ENCODE data around the gene PUM1.

The PUM1 gene

DNA sequence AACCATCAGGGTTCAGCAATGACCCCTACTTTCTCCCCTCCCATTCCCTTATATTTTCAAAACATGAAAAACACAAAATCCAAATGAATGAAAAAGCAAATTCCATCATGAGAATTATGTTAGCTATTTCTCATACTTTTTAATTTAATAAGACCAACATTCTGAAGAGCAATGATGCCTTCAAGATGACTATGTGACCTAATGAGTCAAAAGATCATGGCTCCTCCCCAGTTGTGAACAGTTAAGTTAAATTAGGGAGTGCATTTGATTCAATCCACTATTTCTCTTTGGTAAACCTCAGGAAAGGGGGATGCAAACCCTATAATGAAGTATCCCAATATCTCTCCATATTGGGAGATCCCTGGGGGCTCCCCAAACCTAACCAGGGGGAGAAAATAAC is 36.5 kb downstream of the PUM1 start:
- no peak for DNase-seq (ENCODE audit: low read depth in 1 of 2, low spot score in 1 of 2)

DNA sequence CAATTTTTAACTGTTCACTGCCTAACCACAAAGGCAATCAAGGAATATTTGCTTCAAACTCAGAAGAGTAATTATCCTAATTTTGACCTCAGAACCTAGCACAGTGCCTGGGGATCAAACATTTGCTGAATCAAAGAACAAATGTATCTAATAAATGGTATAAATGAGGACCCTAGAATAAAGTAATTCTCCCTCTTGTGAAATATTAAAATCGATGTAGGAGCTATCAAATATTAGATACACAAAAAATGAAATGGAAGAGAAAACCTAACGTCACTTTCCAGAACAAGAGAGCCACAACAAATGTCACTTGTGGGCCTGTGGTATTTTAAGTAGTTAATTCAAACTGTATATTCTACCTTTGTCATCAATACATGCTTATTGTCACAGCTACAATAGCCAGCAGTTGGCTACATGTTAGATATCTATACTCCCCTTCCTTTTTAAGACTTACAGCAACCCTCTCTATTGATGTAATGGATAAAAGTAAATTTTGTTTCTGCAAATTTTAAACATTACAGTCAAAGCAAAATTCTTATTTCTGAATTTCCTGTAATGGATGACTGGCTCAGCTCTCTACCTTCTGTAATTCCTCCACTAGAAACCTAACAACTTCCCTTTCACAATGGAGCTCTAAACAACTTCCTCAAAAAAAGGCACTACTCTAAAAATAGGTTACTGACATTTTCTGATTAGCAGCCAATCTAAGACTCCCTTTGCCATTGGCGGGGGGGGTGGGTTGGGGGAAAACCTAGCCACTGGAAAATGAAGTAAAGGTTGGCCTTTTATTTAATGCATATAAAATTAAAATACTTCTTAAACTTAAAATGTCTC is 37.6 kb downstream of the PUM1 start:
- no peak for DNase-seq (ENCODE audit: low read depth in 1 of 2, low spot score in 1 of 2)

DNA sequence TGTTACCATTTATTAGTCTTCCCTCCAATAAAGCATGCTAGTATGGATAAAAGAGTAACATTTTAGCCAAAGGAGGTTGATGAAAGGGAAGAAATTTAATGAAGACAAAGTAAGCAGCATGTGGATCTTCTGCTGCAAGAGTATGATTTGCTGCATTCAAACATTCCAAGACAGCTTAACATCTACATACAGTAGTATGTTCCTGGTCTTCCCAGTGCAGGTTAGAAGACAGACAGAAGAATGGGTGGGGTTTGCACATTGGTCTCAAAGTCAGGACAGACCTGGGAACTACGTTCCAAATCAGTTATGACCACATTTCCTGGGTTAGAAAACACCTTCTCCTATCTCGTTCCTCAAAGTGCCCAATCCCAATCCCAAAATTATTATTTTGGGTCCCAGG is 43.3 kb downstream of the PUM1 start:
- no peak for DNase-seq (ENCODE audit: low read depth in 1 of 2, low spot score in 1 of 2)

DNA sequence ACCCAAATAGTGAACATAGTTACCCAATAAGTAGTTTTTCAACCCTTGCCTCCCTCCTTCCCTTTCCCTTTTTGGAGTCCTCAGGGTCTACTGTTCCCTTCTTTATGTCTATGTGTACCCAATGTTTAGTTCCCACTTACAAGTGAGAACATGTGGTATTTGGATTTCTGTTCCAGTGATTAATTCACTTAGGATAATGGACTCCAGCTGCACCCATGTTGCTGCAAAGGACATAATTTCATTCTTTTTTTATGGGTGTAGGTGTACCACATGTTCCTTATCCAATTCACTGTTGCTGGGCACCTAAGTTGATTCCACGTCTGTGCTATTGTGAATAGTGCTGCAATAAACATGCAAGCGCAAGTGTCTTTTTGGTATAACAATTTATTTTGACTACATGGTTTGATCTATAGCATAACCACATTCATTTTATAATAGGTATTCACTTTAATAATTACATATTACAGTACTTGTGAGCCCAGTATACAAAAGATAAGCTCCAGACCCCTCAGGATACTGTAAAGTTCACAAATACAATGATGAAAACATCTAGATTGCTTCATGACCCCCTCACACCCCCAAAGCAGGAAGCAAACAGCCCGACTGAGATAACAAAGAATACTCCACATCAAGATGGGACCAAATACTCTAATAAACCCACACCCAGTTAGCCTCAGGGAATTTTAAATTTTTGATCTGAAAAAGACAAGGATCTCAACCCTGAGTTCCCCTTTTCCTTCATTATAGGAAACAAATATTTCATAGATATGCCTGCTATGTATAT is 45.3 kb downstream of the PUM1 start:
- no peak for DNase-seq (ENCODE audit: low read depth in 1 of 2, low spot score in 1 of 2)

DNA sequence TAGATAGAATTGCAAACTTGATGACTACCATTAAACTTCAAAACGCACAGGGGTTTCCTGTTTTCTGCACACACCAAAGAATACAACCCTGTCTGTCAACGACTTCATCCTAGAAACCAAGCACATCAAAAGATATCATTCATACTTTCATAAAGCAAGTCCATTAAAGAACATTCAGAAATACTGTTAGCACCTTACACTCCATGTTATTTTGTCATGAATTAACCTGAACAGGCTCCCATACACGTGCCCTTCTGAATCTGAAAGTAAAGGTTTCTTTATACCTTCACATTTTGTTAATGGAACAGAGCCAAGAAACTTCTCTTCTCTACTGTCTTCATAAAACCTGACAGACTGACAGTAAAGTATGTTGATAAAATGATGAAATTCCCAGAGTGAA is 46.1 kb downstream of the PUM1 start:
- DNase-seq (ENCODE audit: low read depth in 1 of 2, low spot score in 1 of 2), result no peak

DNA sequence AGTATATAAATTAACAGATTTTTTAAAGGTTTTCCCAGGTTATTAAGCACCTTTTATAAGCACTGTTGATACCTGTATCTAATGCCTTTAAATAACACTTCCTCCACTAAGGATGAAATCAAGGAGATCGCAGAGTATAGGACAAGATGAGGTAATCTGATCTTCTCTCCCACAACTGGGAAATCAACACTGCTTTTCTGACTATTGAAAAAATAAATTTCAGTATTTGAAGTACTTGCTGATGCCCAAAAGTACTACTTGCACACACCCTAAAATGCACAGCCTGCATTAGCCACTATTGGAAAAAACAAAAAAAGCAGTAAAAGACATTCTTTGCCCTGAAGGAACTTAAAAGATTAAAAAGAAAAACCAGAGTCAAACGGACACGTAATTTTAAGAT is 48.6 kb downstream of the PUM1 start:
- DNase-seq (ENCODE audit: low read depth in 1 of 2, low spot score in 1 of 2), result no peak

DNA sequence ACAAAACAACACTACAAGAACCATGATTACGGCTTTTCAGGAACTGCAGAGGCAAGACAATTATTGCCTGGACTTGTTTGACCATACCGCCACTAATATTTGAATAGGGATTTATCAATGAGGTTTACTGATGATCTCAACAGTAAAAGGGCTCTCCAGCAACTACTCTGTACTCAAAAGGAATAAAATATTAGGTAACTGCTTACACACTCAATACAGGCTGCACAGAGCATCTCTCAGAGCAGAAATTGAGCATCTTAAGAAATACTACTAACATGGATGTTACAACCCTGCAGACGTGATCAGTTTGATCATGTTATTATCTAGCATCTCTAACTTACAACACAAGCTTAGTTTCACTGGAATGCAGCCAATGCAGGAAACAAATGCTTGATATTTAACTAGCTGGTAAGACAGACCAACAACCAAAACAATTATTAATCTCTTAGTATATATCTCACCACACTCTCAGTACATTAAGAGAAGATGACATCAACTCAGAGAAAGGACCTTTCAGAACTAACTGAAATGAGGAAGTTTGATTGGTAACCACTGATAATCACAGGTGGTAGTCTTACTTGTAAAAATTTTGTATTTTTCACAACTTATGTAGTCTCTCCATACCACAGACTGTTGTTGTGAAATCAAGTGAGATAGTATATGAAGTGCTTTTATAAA is 52.2 kb downstream of the PUM1 start:
- DNase-seq (ENCODE audit: low read depth in 1 of 2, low spot score in 1 of 2), result no peak

DNA sequence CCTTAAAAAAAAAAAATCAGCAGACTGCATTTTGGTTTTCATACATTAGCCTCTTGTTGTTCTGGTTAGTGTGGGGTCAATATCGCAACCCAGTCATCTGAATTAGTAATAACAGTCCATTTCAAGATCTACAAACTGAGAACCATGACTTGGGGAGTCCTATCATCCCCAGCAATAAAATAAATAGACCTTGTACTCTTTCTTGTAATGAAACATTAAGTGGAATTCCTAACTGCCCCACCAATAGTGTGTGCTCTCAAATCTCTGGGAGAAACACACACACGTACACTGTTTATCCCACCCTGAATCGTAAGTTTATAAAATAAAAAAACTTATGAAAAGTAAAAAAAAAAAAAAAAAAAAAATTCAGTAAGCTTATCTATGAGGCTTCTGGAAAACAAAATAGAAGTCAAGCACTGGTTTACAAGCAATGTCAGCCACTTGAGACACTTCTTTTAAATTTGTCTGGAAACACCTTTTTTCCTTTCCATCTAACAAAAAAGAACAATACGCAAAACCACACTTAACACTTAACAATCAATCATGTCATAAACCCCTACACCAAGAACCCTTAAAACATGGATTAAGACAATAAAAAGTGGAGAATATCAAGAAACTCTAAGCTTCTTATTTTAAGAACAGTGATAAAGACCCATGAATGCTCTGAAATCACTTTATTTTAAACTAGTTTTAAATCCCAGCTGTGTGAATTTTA is 53.1 kb downstream of the PUM1 start:
- DNase-seq (ENCODE audit: low read depth in 1 of 2, low spot score in 1 of 2), result no peak

DNA sequence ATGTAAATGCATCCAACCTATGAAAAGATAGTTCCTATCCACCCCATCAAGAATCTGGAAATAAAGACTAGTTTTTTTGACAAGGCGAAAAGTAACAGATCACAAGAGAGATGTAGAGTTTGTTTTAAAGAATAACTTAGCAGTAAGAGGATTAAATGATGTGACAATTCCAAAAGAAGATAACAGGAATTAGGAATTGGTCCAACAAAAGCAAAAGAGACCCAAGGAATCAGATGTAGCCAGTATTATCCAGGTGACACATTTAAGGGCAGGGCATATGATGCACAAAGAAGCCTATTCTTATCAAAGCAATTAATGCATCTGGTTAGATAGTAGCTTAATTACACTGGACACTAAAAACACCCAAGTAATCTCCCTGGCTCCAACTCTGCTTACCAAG is 53.8 kb downstream of the PUM1 start:
- no peak for DNase-seq (ENCODE audit: low read depth in 1 of 2, low spot score in 1 of 2)

DNA sequence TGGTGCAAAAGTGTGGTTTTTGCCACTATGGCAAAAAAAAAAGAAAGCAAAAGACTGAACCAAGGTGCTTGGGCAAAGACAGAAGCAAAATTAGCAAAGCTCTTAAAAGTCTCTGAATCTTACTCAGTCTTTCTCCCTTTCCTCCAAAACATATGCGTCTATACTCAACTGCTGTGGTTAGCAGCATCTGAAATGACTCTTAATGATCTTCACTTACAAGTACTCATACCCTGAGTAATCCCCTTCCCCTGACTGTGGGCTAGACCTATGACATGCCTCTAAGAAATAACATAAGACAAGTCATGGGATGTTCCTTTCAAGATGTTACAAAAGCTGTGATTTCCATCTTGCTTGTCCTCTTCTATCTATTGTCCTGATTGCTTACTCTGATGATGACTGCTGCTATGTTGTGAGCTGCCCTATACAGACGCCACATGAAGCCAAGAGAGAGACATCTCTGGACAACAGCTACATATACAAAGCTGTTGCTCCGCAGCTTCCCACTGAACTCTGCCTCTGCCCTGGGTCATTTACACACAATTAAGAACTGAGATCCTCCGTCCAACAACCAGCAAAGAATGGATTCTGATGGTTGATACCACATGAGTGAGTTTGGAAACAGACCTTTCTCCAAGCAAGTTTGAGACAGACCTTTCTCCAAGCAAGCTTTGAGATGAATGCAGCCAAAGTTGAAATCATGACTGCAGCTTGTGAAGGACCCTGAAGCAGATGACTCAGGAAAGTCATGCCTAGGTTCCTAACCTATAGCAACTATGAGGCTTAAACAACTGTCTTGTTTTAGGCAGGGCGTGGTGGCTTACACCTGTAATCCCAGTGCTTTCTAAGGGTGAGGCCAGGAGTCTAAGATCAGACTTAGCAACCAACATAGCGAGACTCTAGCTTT is 55.2 kb downstream of the PUM1 start:
- peak in 1 of 2 donors; percentile 47 for DNase-seq (ENCODE audit: low read depth in 1 of 2, low spot score in 1 of 2)

DNA sequence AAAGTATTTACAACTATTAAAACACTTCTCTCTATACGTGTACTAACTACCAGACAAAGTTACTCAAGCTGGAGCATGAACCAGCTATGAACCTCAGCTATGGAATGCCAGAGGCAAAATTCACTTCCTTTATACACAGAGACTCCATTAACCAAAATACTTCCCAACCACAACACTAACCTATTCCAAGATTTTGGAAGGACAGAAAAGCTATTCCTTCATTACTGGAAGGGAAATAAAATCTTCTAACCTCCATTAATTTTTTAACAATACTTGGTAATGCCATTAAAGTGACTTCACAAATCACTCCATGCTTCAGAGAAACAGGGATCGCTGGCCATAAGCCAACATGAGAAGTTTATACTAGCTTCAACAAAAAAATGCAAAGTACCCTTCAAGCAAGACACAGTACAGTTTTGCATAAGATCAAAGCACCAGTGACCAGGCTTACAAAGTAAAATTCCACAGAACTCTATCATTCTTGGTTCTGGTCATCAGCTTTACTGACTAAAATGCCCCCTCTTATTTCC is 58.0 kb downstream of the PUM1 start:
- DNase-seq (ENCODE audit: low read depth in 1 of 2, low spot score in 1 of 2), result no peak

DNA sequence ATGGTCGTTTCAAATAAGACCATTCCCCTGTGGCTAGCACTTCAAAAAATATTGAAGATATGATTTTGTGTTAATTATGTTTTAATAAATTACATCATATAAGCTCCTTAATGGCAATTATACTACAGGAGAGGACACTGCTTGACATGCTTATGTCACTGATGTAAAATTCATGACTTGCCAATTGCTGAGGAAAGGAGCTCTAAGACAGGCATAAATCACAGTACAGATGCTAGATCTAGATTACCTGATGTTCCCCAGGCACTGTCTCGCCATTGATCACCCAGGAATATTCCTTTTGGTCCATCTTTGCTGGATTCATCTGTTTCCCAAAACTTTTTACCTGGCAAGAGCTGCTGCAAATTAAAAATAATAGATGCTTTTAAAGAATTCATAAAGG is 58.8 kb downstream of the PUM1 start:
- no peak for DNase-seq (ENCODE audit: low read depth in 1 of 2, low spot score in 1 of 2)

DNA sequence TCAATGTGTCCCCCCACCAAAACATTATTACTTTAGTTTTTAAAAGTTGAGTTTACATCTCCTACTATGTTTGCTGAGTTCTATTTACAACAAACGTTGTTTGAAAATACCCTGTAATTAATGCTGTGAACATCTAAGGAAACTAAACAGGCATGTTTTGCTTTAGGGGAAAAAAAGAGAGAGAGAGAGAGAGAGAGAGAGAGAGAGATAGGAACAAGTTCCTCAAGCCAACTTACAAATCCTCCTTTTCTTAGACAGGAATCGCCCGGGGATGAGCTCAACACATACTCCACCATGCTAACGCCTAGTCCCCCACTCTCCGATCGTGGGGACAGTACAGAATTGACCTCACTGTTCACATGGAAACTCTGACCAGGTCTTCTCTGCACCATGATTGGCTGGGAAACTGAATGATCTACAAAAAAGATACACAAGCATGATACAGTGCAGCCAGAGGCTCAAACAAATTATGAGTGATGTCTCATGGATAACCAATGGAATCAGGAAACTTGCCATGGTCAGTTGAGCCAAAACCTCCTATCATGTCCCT is 59.8 kb downstream of the PUM1 start:
- DNase-seq (ENCODE audit: low read depth in 1 of 2, low spot score in 1 of 2), result no peak

DNA sequence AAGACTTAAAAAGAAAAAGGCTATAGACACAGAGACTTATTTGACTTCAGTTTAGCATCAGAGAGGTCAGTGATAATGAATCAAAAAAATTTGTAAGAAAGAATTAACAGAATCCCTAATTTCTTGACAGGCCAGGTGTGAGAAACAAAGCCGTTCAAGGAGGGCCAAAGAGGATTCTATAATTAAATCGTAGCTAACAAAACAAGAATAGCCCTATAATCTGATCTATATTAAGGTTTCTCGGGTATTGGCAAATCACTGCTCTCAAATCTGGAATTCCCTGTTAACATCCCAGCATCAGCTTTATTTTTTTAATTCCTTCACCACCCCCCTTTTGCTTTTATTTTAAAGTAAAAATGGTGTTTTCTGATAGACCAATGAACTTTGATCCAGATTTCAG is 60.3 kb downstream of the PUM1 start:
- no peak for DNase-seq (ENCODE audit: low read depth in 1 of 2, low spot score in 1 of 2)

DNA sequence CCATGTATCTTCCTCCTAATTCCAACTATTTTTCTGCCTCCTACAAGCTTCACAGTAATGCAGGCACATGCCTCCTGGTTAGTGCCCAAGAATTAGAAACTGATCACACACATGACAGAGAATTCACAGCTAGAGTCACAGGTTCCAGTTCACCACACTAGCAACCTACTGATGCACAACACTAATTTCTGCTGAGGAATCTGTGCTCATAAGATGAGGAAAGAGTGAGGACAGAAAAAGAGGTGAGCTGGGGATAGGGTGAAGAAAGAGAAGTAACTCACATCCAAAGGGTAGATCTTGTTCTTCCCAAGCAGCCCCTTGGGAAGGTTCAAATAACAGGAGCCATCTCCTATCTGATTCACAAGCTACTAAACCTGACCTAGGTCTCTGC is 61.3 kb downstream of the PUM1 start:
- DNase-seq (ENCODE audit: low read depth in 1 of 2, low spot score in 1 of 2), result no peak

DNA sequence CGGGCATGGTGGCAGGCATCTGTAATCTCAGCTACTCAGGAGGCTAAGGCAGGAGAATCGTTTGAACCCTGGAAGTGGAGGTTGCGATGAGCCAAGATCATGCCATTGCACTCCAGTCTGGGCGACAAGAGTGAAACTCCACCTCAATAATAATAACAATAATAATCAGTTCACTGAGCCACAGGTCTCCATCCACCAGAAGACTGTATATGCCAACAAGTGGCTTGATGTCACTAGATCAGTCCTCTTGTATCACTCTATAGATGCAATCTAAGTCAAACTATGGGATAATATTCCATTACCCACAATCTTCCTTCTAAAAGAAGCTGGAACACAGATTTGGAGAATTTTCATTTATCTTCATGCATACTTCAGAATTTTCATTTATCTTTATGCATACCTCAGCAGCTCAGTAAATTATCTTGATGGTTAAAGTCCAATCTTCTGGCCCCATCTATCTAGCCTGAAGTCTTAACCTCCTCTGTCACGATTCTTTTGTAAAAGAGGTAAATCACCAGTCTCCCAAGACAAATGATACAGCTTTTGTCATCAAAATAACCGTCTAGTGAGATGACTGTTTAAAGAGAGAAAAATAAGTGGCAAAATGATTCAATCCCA is 61.8 kb downstream of the PUM1 start:
- no peak for DNase-seq (ENCODE audit: low read depth in 1 of 2, low spot score in 1 of 2)

DNA sequence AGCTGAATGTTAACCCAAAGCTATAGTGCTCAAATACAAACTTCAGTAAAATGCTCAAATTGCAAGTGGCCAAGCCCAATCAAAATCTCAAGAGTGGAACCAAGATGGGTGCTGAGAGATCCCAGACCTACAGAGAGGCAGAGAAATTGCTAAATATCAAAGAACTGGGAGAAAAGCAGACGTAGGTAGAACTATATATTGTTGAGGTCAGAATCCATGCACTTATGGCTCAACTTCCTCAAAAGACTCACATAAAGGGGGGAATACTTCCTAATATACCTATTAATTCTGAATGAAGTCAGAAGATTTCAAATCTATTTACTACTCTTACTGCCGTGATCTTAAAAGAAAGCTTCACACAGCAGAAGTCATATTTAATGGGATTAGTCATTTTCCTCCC is 65.2 kb downstream of the PUM1 start:
- DNase-seq (ENCODE audit: low read depth in 1 of 2, low spot score in 1 of 2), result no peak

DNA sequence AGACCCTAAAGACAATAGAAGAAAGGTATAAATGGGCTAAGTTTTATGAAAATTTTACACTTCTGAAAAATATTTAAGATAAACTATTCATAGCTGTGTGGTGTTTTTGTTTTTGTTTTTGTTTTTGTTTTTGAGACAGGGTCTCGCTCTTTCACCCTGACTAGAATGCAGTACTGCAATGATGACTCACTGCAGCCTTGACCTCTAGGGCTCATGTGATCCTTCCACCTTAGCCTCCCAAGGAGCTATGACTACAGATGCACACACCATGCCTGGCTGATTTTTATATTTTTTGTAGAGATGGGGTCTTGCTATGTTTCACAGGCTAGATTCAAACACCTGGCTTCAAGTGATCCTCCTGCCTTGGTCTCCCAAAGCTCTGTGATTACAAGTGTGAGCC is 66.6 kb downstream of the PUM1 start:
- no peak for DNase-seq (ENCODE audit: low read depth in 1 of 2, low spot score in 1 of 2)

DNA sequence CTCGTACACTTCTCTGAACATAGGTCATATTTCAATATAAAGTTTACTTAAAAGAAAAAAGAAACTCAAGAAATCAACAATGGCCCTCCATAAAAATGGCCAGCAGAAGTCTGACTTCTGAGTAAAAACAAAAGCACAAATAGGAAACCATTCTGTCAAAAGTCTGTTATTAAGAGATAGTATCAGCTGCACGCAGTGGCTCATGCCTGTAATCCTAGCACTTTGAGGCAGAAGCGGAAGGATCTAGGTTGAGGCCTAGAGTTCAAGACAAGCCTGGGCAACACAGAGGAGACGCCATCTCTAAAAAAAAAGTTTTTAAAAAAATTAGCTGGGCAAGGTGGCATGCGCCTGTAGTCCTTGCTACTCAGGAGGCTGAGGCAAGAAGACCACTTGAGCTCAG is 67.3 kb downstream of the PUM1 start:
- no peak for DNase-seq (ENCODE audit: low read depth in 1 of 2, low spot score in 1 of 2)

Data from activated CD4-positive, alpha-beta T cell treated with anti-CD3 and anti-CD28 coated beads, Interleukin-2, amount 50 U/mL, for 24 hours (primary cell).